Astrocyte (in vitro differentiated cells and primary cell): Measurements from ENCODE around the gene DAD1. TPM values are rescaled to one million over a fixed set of nuclear protein-coding genes. Genes with fewer than 3 reads are reported as not detected.

Experiments used
- DNase-seq: peaks from one replicate; pipeline ENCODE4 v3.0.0-alpha.2; 2010; ENCODE audit warnings: low read depth
- FAIRE-seq: peaks from 2 replicates; lab custom pipeline; 2011; peaks lifted over from hg19 to GRCh38; lab: Jason Lieb, UNC
- H2AFZ ChIP-seq: 2 replicates; pipeline ENCODE4 v1.6.0; 2012; ENCODE audit warnings: low read depth, low read length, inconsistent platforms
- H3K27ac ChIP-seq: 2 replicates; pipeline ENCODE4 v1.5.1; 2011; ENCODE audit warnings: low read depth, low read length, inconsistent platforms
- H3K27me3 ChIP-seq: 2 replicates; pipeline ENCODE4 v1.6.0; 2011; ENCODE audit warnings: low read length, inconsistent platforms; ENCODE audit not compliant: insufficient read depth
- H3K36me3 ChIP-seq: 2 replicates; pipeline ENCODE4 v1.5.1; 2011; ENCODE audit warnings: low read length, inconsistent platforms; ENCODE audit not compliant: insufficient read depth
- H3K4me1 ChIP-seq: 2 replicates; pipeline ENCODE4 v1.5.1; 2011; ENCODE audit warnings: low read length, inconsistent platforms; ENCODE audit not compliant: insufficient read depth
- H3K4me2 ChIP-seq: 2 replicates; pipeline ENCODE4 v1.6.0; 2012; ENCODE audit warnings: low read length, inconsistent platforms
- H3K4me3 ChIP-seq: 2 replicates; pipeline ENCODE4 v1.5.1; 2011; ENCODE audit warnings: low read depth, mild to moderate bottlenecking, low read length, inconsistent platforms; ENCODE audit not compliant: insufficient read depth
- H3K79me2 ChIP-seq: 2 replicates; pipeline ENCODE4 v1.6.0; 2012; ENCODE audit warnings: mild to moderate bottlenecking, low read length, inconsistent platforms; ENCODE audit not compliant: insufficient read depth
- H3K9ac ChIP-seq: 2 replicates; pipeline ENCODE4 v1.6.0; 2012; ENCODE audit warnings: mild to moderate bottlenecking, low read length, inconsistent platforms
- H3K9me3 ChIP-seq: 2 replicates; pipeline ENCODE4 v1.5.1; 2012; ENCODE audit warnings: low read depth, mild to moderate bottlenecking, low read length, inconsistent platforms; ENCODE audit not compliant: insufficient read depth
- H4K20me1 ChIP-seq: 2 replicates; pipeline ENCODE4 v1.6.0; 2012; ENCODE audit warnings: low read length, inconsistent platforms; ENCODE audit not compliant: insufficient read depth
- H3K27ac Mint-ChIP-seq: one replicate; pipeline ENCODE4 v1.8.0; 2021; ENCODE audit warnings: mild to moderate bottlenecking, mixed read lengths; ENCODE audit not compliant: unreplicated experiment
- H3K27me3 Mint-ChIP-seq: one replicate; pipeline ENCODE4 v1.8.0; 2021; ENCODE audit warnings: low read depth, mixed read lengths; ENCODE audit not compliant: unreplicated experiment
- H3K36me3 Mint-ChIP-seq: one replicate; pipeline ENCODE4 v1.8.0; 2021; ENCODE audit warnings: low read depth, mixed read lengths; ENCODE audit not compliant: unreplicated experiment
- H3K4me1 Mint-ChIP-seq: one replicate; pipeline ENCODE4 v1.8.0; 2021; ENCODE audit warnings: low read depth, mixed read lengths; ENCODE audit not compliant: unreplicated experiment
- H3K4me3 Mint-ChIP-seq: one replicate; pipeline ENCODE4 v1.8.0; 2021; ENCODE audit warnings: mild to moderate bottlenecking, moderate library complexity, mixed read lengths; ENCODE audit not compliant: unreplicated experiment
- H3K9me3 Mint-ChIP-seq: one replicate; pipeline ENCODE4 v1.8.0; 2021; ENCODE audit warnings: mild to moderate bottlenecking, mixed read lengths; ENCODE audit not compliant: unreplicated experiment
- EZH2 ChIP-seq: IDR thresholded peaks from 2 replicates; pipeline ENCODE4 v1.6.1; 2012; ENCODE audit warnings: mild to moderate bottlenecking, low read length, inconsistent platforms; ENCODE audit not compliant: insufficient read depth
- total RNA-seq: library from RNA; stranded (reverse); gene quantifications from 2 replicates; pipeline ENCODE4 v1.2.1, GENCODE V29; 2021
- TF ChIP-seq, protein P1 (sequence below): IDR thresholded peaks from 2 replicates; pipeline ENCODE4 v1.5.1; 2011; ENCODE audit warnings: low read depth, mild to moderate bottlenecking, inconsistent platforms, low read length, moderate library complexity; ENCODE audit not compliant: insufficient read depth

The DAD1 gene
- total RNA-seq, 1 donor from 2014 or later: 302 TPM

DNA sequence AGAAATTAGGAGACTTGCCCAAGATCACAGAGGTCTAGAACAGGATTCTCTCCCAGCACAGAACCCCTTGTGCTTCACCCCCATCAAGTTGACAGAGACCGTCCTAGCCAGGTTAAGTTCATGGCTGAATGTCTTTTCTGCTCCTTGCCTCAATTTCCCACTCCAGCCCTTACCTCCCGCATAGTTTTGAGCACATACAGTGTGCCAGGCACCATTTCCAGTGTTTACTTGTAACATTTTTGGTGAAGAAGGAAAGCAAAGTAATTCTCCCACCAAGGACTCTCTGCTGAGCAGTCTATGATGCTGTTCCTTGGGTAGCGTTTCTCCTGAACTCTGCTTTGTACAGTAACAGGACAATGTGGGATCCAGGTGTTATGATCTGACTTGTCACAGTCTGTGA is 10.3 kb upstream of the DAD1 start:
- peak overlapping the region; percentile 95 for H3K4me2 ChIP-seq
- H3K36me3 ChIP-seq: peaks cover 5% of the 10 kb centered on the region
- DNase-seq (no peak), FAIRE-seq (no peak)
- peaks cover 3% of the 10 kb centered on the region for H3K27me3 ChIP-seq
- H3K79me2 ChIP-seq: no peaks in the 10 kb centered on the region
- Mint-ChIP-seq H3K9me3 (peaks cover 5% of the 10 kb centered on the region), H3K27me3 (peaks cover 2% of the 10 kb centered on the region), H3K4me3 (peak overlapping the region; percentile 98), H3K36me3 (peaks cover 22% of the 10 kb centered on the region), H3K4me1 (peaks cover 39% of the 10 kb centered on the region), H3K27ac (peak overlapping the region; percentile 95)
- H3K9ac ChIP-seq: peak overlapping the region; percentile 92
- no peak overlapping the region for H2AFZ ChIP-seq
- H3K4me3 ChIP-seq: peak overlapping the region; percentile 93
- peaks cover 22% of the 10 kb centered on the region for H3K4me1 ChIP-seq
- H3K9me3 ChIP-seq: no peaks in the 10 kb centered on the region
- TF ChIP-seq, protein P1, sequence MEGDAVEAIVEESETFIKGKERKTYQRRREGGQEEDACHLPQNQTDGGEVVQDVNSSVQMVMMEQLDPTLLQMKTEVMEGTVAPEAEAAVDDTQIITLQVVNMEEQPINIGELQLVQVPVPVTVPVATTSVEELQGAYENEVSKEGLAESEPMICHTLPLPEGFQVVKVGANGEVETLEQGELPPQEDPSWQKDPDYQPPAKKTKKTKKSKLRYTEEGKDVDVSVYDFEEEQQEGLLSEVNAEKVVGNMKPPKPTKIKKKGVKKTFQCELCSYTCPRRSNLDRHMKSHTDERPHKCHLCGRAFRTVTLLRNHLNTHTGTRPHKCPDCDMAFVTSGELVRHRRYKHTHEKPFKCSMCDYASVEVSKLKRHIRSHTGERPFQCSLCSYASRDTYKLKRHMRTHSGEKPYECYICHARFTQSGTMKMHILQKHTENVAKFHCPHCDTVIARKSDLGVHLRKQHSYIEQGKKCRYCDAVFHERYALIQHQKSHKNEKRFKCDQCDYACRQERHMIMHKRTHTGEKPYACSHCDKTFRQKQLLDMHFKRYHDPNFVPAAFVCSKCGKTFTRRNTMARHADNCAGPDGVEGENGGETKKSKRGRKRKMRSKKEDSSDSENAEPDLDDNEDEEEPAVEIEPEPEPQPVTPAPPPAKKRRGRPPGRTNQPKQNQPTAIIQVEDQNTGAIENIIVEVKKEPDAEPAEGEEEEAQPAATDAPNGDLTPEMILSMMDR: no peak
- TF ChIP-seq EZH2: no peak
- peak overlapping the region; percentile 9 for H3K27ac ChIP-seq
- H4K20me1 ChIP-seq: no peaks in the 10 kb centered on the region

DNA sequence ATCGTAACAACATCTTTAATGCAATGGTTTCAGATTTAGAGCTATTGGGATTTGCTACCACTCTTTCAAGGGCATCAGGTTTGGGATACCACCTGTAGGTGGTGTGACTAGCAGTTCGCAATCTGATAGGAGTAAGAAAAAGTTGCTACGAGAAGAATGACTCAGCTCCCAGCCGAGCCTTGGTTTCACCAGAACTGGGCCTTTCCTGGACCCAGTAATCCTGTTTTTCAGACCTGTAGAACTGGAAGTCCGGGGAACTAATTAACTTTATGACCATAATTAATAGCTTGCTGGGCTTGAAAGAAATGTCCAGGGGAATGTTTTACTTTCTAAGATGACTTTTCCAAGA is 9.8 kb upstream of the DAD1 start:
- Mint-ChIP-seq H3K4me1 (peaks cover 38% of the 10 kb centered on the region), H3K4me3 (peak overlapping the region; percentile 98), H3K27me3 (peaks cover 2% of the 10 kb centered on the region), H3K36me3 (peaks cover 20% of the 10 kb centered on the region), H3K27ac (peak overlapping the region; percentile 95), H3K9me3 (peaks cover 5% of the 10 kb centered on the region)
- H3K36me3 ChIP-seq: peaks cover 5% of the 10 kb centered on the region
- peak overlapping the region; percentile 94 for H2AFZ ChIP-seq
- no peaks in the 10 kb centered on the region for H3K9me3 ChIP-seq
- no peaks in the 10 kb centered on the region for H4K20me1 ChIP-seq
- DNase-seq (peak; percentile 66), FAIRE-seq (no peak)
- H3K27me3 ChIP-seq: peaks cover 3% of the 10 kb centered on the region
- peak overlapping the region; percentile 95 for H3K4me2 ChIP-seq
- H3K4me1 ChIP-seq: peaks cover 22% of the 10 kb centered on the region
- H3K79me2 ChIP-seq: no peaks in the 10 kb centered on the region
- H3K9ac ChIP-seq: peak overlapping the region; percentile 92
- TF ChIP-seq, protein P1: peak; percentile 37
- no peak for TF ChIP-seq EZH2
- H3K4me3 ChIP-seq: peak overlapping the region; percentile 93
- H3K27ac ChIP-seq: peak overlapping the region; percentile 74

DNA sequence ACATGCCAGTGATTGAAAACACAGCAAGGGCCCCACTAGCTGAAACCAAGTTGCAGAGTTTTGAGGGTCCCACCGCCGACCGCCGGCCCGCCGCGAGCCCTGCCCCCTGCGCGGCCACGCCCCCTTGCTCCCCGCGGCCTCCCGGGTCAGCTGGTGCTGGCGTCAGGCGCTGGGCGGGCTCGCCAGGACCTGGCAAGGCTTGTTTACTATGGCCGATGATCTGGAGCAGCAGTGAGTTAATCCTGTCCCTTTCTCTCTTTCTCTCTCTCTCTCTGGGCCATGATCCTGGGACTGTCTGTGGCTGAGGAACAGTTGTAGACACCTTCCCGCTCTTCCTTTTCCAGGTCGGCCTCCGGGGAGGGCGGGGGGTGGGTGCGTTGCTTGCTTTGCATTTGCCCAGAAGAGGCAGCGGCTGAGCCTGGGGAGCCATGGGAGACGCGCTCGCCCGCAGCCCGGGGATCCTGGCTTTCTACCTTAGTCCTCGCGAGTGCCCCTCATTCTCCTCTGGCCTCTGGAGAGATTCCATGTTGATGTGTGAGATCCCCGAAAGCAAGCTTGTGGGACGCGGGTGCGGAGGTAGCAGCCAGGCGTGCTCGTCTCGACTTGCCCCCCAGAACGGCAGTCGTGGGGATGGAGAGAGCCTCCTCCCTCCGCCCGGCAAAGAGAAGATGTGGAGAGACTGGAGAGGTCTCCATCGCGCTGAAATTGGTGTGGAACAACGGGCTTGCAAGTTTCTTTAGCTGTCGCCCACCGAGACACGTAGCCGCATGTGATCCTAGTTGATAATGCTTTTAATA is 9.3 kb upstream of the DAD1 start, which contains the start of gene ABHD4:
ABHD4 (plus strand) TSS at position 202 of the 797 bp plus-strand sequence; CDS start at position 209, 7 bp downstream.
- H3K79me2 ChIP-seq: no peaks in the 10 kb centered on the region

More for the DNA sequence above, 9.3 kb upstream of the DAD1 start, which contains the start of gene ABHD4:
- TF ChIP-seq, protein P1: no peak
- no peak for TF ChIP-seq EZH2
- H2AFZ ChIP-seq: peak within 1 kb of the TSS; percentile 94
- peaks cover 20% of the 10 kb centered on the region for H3K4me1 ChIP-seq
- Mint-ChIP-seq H3K27ac (peak within 1 kb of the TSS; percentile 95), H3K36me3 (peaks cover 15% of the 10 kb centered on the region), H3K4me1 (peaks cover 34% of the 10 kb centered on the region), H3K27me3 (peaks cover 2% of the 10 kb centered on the region), H3K4me3 (peak within 1 kb of the TSS; percentile 98), H3K9me3 (peaks cover 5% of the 10 kb centered on the region)
- DNase-seq (peak; percentile 40), FAIRE-seq (no peak)
- H3K9ac ChIP-seq: peak within 1 kb of the TSS; percentile 92
- peaks cover 2% of the 10 kb centered on the region for H3K36me3 ChIP-seq
- peak within 1 kb of the TSS; percentile 95 for H3K4me2 ChIP-seq
- H3K27me3 ChIP-seq: peaks cover 3% of the 10 kb centered on the region
- H3K4me3 ChIP-seq: peak within 1 kb of the TSS; percentile 93
- H3K9me3 ChIP-seq: no peaks in the 10 kb centered on the region
- H3K27ac ChIP-seq: peak within 1 kb of the TSS; percentile 74
- no peaks in the 10 kb centered on the region for H4K20me1 ChIP-seq
